K562 treated with DMSO at 1 percent for 24 hours (cell line): ENCODE measurements around the gene ZMYND8. TPM values are rescaled to one million over a fixed set of nuclear protein-coding genes. Genes with fewer than 3 reads are reported as not detected.

Experiments
- total RNA-seq: library from RNA; unstranded; fragments of 300-600 nt; gene quantifications from 2 replicates; pipeline ENCODE4 v1.2.3, GENCODE V29; 2022; ENCODE audit warnings: low read depth; ENCODE audit not compliant: insufficient read depth

Gene ZMYND8
- total RNA-seq, result 24.7 and 25.0 TPM in 2 replicates

DNA sequence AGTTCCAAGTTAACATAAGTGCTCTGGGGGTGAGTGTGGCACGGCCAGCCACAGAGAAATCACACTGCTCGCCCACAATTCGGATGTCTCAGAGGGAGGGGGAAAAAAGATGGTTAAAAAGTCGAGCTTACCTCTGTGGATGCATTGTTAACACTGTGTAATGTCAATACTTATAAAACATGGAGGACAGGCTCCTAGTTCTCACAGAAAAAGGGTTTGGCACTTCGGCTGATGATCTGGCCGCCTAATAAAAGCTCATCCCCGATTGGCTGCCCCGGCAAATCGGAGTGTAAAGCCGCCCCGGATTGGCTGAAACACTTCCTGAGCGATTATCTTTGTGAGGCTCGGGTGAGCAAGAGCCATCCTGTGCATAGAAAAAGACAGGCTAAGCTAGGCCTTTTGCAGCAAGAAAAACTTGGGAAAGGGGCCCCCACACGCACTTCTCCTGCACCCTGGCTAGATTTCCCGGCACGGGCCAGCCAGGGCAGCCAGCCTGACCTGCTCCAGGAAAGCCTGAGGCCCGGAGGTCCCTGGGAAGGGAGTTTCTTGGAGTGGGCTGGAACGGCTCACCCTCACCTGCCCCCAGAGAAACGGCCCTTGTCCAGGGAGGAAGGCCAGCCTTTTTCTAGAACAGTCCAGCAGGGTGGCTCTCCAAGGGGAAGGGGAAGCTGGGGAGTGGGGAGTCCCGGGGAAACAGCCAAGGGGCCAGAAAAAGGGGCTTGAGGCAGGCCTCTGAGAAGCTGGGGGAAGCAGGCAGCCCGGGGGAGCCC is at the start of gene ZMYND8:
Gene ZMYND8 (minus strand): TSS at position 174 of the 770 bp plus-strand sequence. CDS start 29 bp downstream, at position 145.

Other genes with a start within 250 kb of the ZMYND8 start
- 12.2 and 13.2 TPM in 2 replicates for gene NCOA3, start 145.2 kb upstream of the ZMYND8 start, total RNA-seq